ENCODE measurements around the gene CLSTN3. TPM values are rescaled to one million over a fixed set of nuclear protein-coding genes. Genes with fewer than 3 reads are reported as not detected.

Gene CLSTN3
- total and polyA plus RNA-seq, 2 donors (not counting 3 experiments of a cell fraction or from before 2014, with no cell fraction given) = 27.8 to 45.9 TPM

- Histone ChIP-seq H3K4me3 (replicated peaks in 1 of 3; ENCODE audit: insufficient read depth in 1 of 3, low read depth in 1 of 3, low read length in 3 of 3) (no peak overlapping the region), H3K9me3 (replicated peaks; ENCODE audit: control insufficient read depth, insufficient read depth, low read length) (no peaks in the 10 kb centered on the region), H3K36me3 (ENCODE audit: control insufficient read depth in 2 of 2, extremely low read depth in 1 of 2, insufficient read depth in 2 of 2, low read length in 2 of 2) (peaks cover 0 to 7% of the 10 kb centered on the region in 2 experiments), H3K27ac (ENCODE audit: insufficient read depth, low read depth, low read length) (no peak overlapping the region), H3K27me3 (ENCODE audit: control insufficient read depth in 2 of 2, insufficient read depth in 2 of 2, low read length in 2 of 2) (peaks cover 11 to 12% of the 10 kb centered on the region in 2 experiments), H4K20me1 (replicated peaks; ENCODE audit: control insufficient read depth, extremely low read depth, insufficient read depth, low read length) (no peaks in the 10 kb centered on the region), H3K9me1 (replicated peaks; ENCODE audit: control insufficient read depth, extremely low read depth, insufficient read depth, low read length) (no peaks in the 10 kb centered on the region), H2AFZ (ENCODE audit: low read depth, low read length) (no peak overlapping the region), H3K79me2 (ENCODE audit: control insufficient read depth, insufficient read depth, low read length) (no peaks in the 10 kb centered on the region), H3K4me2 (ENCODE audit: insufficient read depth, low read length) (no peak overlapping the region), H3K4me1 (ENCODE audit: control insufficient read depth, extremely low read depth, insufficient read depth, low read length) (no peaks in the 10 kb centered on the region), H3K9ac (replicated peaks; ENCODE audit: extremely low read depth, insufficient read depth, low read length) (no peak overlapping the region)
- dilution Hi-C loops (cut with MboI; ENCODE audit: extremely low pct_ligation_motif_present, low sequenced_read_pairs) (no loop called here), intact Hi-C loops (cut with micrococcal nuclease) (no loop called here)
- TF ChIP-seq MAX (IDR thresholded peaks at IDR 0.05; ENCODE audit: insufficient read depth, insufficient read length) (no peak), GATA2 (IDR thresholded peaks at IDR 0.05; ENCODE audit: insufficient read depth, insufficient read length, low read depth, low read length) (no peak), CTCF (IDR thresholded peaks at IDR 0.05; ENCODE audit: extremely low read depth in 1 of 2, insufficient read depth in 1 of 2, low read depth in 1 of 2, low read length in 2 of 2) (no peak), JUN (IDR thresholded peaks at IDR 0.05; ENCODE audit: borderline replicate concordance, insufficient read depth, insufficient read length, low read depth) (no peak), EZH2 (IDR thresholded peaks at IDR 0.05; ENCODE audit: borderline replicate concordance, low read depth, low read length, severe bottlenecking) (no peak), FOS (IDR thresholded peaks at IDR 0.05; ENCODE audit: borderline replicate concordance, insufficient read depth, low read length) (no peak), POLR2A (IDR thresholded peaks at IDR 0.05; ENCODE audit: low read depth, low read length) (no peak), POLR2AphosphoS5 (IDR thresholded peaks at IDR 0.05; ENCODE audit: insufficient read depth, low read depth, low read length) (no peak), MYC (IDR thresholded peaks at IDR 0.05; ENCODE audit: low read depth, low read length) (no peak)
- POLR2A ChIA-PET = no interaction called here
- DNase-seq (ENCODE audit: low read depth, low spot score) = no peak
- CTCF ChIA-PET = no interaction called here
- BruUV-seq (replicated peaks) = no TSS peak
- no peak for FAIRE-seq
Measured at GRCh38 chr12:7160183-7160582, 30.0 kb downstream of the CLSTN3 start.

Data from endothelial cell of umbilical vein (primary cell).